ENCODE results near the gene CAMSAP1.

GRCh38 chr9:135941288-135941995 lies 34.1 kb upstream of the CAMSAP1 start:
- no peak for TF ChIP-seq EZH2 (IDR thresholded peaks at IDR 0.05; ENCODE audit: insufficient read depth, poor library complexity, severe bottlenecking)
- TF ChIP-seq EZH2phosphoT487 (IDR thresholded peaks at IDR 0.05; ENCODE audit: insufficient read depth, low read depth): no peak

Measured in GM23248 (cell line).